GM20000 (cell line): Measurements from ENCODE around the gene INAFM2.

Experiments used
- DNase-seq: peaks from one replicate; pipeline ENCODE4 v3.0.0; 2012; ENCODE audit warnings: low spot score
- TF ChIP-seq, protein P1 (sequence below): IDR thresholded peaks from 2 replicates; pipeline ENCODE4 v1.5.1; 2012; ENCODE audit warnings: mild to moderate bottlenecking, control low read depth; ENCODE audit errors: extremely low read depth, missing control alignments

INAFM2 gene

DNA sequence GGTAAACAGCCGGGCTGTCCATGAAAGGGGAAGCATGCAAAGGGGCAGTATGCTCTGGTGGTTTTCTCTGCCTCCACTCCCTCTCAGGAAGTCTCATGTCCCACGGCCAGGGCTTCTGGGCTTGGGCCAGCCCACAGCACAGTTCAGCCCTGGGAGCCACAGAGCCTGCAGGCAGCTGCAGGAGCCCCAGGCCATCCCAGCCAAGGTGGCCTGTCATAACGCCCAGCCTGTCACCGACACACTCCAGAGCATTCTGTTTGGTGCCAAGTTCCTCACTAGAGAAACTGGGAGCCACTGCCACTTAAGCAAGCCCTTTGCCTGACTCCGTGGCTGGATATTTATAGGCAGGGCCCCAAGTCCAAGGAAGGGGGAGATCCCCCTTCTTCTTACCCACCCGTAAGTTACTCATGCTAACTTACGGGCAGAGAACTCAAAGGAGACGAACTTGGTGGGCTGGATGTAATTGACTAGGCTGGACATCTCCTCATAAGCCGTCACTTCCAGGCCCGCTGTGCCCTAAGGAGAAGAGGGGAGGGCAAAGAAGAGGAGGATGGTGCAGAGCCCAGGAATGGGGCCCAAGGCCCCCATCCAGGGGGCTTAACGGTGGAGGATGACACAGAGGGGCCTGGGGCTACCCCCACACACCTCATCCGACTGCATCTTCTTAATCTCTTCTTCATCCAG, 27.5 kb upstream of the INAFM2 start:
- TF ChIP-seq, protein P1, sequence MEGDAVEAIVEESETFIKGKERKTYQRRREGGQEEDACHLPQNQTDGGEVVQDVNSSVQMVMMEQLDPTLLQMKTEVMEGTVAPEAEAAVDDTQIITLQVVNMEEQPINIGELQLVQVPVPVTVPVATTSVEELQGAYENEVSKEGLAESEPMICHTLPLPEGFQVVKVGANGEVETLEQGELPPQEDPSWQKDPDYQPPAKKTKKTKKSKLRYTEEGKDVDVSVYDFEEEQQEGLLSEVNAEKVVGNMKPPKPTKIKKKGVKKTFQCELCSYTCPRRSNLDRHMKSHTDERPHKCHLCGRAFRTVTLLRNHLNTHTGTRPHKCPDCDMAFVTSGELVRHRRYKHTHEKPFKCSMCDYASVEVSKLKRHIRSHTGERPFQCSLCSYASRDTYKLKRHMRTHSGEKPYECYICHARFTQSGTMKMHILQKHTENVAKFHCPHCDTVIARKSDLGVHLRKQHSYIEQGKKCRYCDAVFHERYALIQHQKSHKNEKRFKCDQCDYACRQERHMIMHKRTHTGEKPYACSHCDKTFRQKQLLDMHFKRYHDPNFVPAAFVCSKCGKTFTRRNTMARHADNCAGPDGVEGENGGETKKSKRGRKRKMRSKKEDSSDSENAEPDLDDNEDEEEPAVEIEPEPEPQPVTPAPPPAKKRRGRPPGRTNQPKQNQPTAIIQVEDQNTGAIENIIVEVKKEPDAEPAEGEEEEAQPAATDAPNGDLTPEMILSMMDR, result no peak
- no peak for DNase-seq

DNA sequence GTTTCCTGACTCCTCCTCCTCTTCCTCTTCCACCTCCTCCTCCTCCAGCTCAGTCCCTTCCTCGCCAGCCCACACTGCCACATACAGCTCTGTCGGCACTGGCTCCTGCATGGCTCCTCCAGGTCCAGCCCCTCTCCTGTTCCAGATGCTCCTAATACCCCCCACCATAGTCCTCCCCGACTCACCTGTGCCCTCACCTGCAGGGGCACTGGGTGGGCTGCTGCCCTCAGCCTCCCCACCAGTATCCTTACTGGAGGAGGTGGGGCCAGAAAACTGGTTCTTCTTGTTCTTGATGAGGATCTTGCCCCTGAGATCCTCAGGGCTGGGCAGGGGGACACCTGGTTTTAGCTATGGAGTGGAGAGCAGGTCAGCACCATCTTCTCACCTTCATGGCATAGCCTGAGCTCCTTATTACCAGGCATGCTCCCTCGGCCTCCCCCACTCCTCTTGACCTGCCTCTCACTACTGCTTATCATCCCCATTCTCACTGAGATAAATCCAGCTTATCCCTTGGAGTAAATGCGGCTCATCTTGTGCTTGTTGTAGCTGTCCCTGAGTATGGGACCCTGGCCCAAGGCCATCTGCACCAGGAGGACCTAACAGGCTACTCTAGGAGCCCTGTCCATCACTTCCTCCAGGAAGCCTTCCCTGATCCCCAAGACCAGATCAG, 26.8 kb upstream of the INAFM2 start:
- no peak for DNase-seq
- TF ChIP-seq, protein P1, result no peak

DNA sequence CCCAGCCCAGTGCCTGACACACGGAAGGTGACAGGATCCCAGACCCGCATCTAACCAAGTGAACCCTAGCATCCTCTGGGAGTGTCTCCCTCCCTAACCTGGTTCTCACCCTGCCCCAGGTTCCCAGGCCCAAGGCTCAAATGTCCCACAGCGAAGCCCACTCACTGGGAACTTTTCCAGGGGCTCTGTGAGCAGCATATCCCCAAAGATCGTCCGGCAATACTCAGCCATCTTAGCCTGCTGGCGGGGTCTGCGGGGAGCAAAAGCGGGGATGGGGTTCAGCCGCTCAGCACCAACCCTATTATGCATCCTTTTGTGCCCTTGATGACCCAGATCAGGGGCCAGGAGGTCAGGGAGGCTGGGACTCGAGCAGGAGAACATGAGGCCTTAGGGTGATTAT, 26.1 kb upstream of the INAFM2 start:
- TF ChIP-seq, protein P1, result no peak

DNA sequence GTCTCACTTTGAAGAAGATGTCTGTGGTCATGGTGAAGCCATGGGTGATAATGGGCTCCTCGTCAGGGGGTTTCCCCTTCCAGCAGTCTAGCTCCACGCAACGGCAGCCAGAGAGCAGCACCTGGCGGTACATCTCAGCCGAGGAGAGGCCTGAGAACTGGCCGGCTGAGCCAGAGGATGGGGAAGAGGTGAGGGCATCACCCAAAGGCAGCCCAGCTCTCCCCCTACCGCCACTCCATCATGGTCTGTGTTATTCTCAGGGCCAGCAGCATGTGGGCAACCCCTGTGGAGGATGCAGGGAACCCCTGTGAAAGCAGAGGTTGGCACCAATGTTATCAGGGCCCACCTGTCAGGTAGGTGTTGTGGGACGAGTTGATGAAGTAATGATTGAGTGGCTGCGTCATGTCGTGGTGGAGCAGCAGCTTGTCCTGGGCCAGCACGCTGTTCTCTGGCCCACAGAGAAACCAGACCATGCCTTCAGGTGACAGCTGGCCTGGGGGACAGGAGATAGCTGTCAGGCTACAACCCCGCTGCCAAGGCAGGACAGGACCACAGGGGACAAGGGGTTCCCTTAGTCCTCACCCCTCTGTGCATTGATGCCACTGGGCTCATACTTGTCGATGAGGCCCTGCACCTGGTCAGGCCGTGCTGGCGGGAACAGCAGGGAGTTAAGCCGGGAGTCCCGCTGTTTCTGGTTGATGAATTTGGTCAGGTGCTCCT, 25.1 kb upstream of the INAFM2 start:
- TF ChIP-seq, protein P1, result no peak
- DNase-seq, result no peak

More for the DNA sequence above, 26.1 kb upstream of the INAFM2 start:
- DNase-seq, result no peak

DNA sequence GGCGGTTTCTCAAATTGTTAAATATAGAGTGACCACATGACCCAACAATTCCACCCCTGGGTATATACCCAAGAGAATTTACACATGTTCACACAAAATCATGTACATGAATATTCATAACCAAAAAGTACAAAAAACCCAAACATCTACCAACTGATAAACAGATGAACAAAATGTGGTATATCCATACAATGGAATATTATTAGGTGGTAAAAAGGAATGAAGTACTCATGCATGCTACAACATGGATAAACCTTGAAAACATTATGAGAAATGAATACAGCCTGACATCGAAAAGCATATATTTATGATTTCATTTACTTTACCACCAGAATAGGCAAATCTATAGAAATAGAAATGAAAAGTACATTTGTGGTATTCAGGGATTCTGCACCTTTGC, 23.1 kb upstream of the INAFM2 start:
- DNase-seq, result no peak
- TF ChIP-seq, protein P1, result no peak

DNA sequence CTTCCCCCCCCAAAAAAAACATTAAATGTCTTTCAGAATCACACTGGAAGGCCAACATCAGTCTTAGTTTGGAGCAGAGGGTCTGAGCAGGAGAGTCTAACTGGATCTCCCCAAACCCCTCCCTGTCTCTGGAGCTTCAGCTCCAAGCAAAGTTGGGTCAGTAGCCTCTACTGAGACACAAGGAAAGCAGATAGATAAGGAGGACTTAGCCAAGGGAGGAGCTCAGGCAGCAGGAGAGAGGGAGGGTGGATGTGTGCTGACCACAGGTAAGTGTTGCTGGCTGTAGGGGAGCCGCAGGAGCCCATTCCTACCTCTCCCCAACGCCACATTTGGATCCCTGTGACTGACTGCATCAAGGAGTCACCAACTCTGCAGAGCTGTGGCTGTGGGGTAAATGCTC, 22.7 kb upstream of the INAFM2 start:
- no peak for DNase-seq
- TF ChIP-seq, protein P1, result no peak
